ENCODE measurements around the gene IL11.
"Not testable (repeated sequence)": the region's sequence is repeated elsewhere in the genome, so short reads cannot be mapped to it uniquely, and the experiment has no call there.

The IL11 gene

GRCh38 chr19:55370305-55370988 is at the start of gene IL11:
TSS of gene IL11 (minus strand) at chr19:55370463. CDS start at chr19:55370310, 153 bp downstream.
- no peak for DNase-seq (ENCODE audit: low spot score)

GRCh38 chr19:55419624-55420236 is 49.5 kb upstream of the IL11 start:
- DNase-seq (ENCODE audit: low spot score) = no peak

GRCh38 chr19:55419103-55419502 is 48.8 kb upstream of the IL11 start:
- DNase-seq (ENCODE audit: low spot score) = no peak

- no peak for DNase-seq (ENCODE audit: low spot score)
Measured at GRCh38 chr19:55418185-55418584, 47.9 kb upstream of the IL11 start.

GRCh38 chr19:55410168-55410567 is 39.9 kb upstream of the IL11 start:
- no peak for DNase-seq (ENCODE audit: low spot score)

- not testable (repeated sequence) for DNase-seq (ENCODE audit: low spot score)
Measured at GRCh38 chr19:55409179-55409578, 38.9 kb upstream of the IL11 start.

- no peak for DNase-seq (ENCODE audit: low spot score)
Measured at GRCh38 chr19:55408533-55408872, 38.2 kb upstream of the IL11 start.

- peak; percentile 99 for DNase-seq (ENCODE audit: low spot score)
Measured at GRCh38 chr19:55407800-55408532, 37.7 kb upstream of the IL11 start.

GRCh38 chr19:55407550-55407799 is 37.2 kb upstream of the IL11 start, which contains the start of gene UBE2S:
TSS of gene UBE2S (minus strand) at chr19:55407788. CDS start at chr19:55407589, 199 bp downstream.
- not testable (repeated sequence) for DNase-seq (ENCODE audit: low spot score)

- no peak for DNase-seq (ENCODE audit: low spot score)
Measured at GRCh38 chr19:55406826-55407549, 36.7 kb upstream of the IL11 start.

- no peak for DNase-seq (ENCODE audit: low spot score)
Measured at GRCh38 chr19:55406091-55406825, 36.0 kb upstream of the IL11 start.

- no peak for DNase-seq (ENCODE audit: low spot score)
Measured at GRCh38 chr19:55405638-55406037, 35.4 kb upstream of the IL11 start.

- no peak for DNase-seq (ENCODE audit: low spot score)
Measured at GRCh38 chr19:55402509-55402908, 32.2 kb upstream of the IL11 start.

GRCh38 chr19:55401390-55401789 is 31.1 kb upstream of the IL11 start:
- DNase-seq (ENCODE audit: low spot score) = not testable (repeated sequence)

- no peak for DNase-seq (ENCODE audit: low spot score)
Measured at GRCh38 chr19:55400281-55401087, 30.2 kb upstream of the IL11 start.

GRCh38 chr19:55398200-55398925 is 28.1 kb upstream of the IL11 start:
- DNase-seq (ENCODE audit: low spot score) = no peak

GRCh38 chr19:55392820-55393761 is 22.8 kb upstream of the IL11 start:
- DNase-seq (ENCODE audit: low spot score) = no peak

- DNase-seq (ENCODE audit: low spot score) = no peak
Measured at GRCh38 chr19:55391702-55392615, 21.7 kb upstream of the IL11 start.

Measured in left forelimb (tissue), 1 donor.